Astrocyte of the cerebellum (primary cell): Measurements from ENCODE around the gene SRD5A2.
A peak's percentile ranks its signal among the peaks of the same experiment; 100 is the strongest.

Source experiments
- DNase-seq: peaks from one replicate; pipeline ENCODE4 v3.0.0-alpha.2; 2011; ENCODE audit warnings: low read depth
- H3K4me3 ChIP-seq: 2 replicates; pipeline ENCODE4 v1.5.1; 2011; ENCODE audit warnings: mild to moderate bottlenecking, low read depth, low read length, moderate library complexity
- CTCF ChIP-seq: IDR thresholded peaks from 2 replicates; pipeline ENCODE4 v1.5.1; 2012; ENCODE audit warnings: low read length, low read depth, moderate library complexity, mild to moderate bottlenecking; ENCODE audit errors: missing control alignments
- in situ Hi-C: cut with HindIII; loops from 2 replicates; pipeline ENCODE4 v1.10.0; 2017; ENCODE audit warnings: low sequenced_read_pairs

SRD5A2 gene

GRCh38 chr2:31528823-31529222, 51.9 kb downstream of the SRD5A2 start:
- no peak for DNase-seq
- in situ Hi-C loops, result no loop called here
- no peak overlapping the region for H3K4me3 ChIP-seq
- TF ChIP-seq CTCF, result no peak

DNA sequence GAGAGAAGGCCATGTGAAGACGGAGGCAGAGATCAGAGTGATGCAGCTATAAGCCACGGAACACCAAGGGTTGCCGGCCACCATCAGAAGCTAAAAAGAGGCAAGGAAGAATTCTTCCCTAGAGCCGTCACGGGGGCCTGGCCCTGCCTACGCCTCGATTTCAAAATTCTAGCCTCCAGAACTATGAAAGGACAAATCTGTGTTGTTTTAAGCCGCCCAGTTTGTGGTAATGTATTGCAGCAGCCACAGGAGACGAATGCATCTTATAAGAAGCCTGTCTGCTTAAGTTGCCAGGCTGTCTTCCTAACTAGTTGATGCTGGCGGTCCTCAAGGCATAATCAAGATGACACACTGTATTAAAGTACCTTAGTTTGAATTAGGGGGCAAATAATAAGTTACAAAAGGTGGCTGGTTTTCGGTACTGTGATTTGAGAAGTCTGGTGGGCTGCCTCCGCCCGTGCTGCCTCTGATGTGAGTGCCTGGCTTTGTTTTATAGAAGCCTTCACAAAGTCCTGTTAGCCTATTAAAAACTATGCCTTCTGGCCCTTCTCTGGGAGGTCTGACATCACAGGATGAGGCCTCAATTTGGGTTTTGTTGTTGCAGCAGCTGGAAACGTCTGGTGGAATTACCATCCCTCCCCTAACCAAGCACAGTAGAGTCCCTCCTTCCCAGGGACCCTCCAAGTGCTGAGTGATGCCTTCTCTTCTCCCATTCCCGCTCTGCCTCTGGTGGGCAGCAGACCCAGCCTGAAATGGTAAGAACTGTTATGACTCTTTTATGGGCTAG, 53.6 kb downstream of the SRD5A2 start:
- no peak overlapping the region for H3K4me3 ChIP-seq
- no peak for TF ChIP-seq CTCF
- no peak for DNase-seq
- in situ Hi-C loops, result no loop called here

DNA sequence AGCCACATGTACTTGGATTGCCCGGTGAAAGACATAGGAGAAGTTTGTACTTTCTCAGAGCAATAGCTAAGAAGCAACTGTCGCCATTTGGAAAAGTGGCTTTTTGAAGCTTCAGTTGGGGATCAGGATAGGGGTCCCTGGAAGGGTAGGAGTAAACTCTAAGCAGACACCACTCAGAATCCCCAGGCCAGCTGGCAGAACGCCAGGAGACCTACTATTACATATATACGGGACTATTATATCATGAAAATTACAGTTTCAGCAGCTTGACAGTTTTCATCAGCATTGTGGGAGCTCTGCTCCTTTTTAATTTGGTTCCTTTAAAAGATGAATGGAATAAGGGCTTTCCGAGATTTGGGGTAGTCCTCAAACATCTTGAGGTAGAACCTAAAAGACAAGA, 54.9 kb downstream of the SRD5A2 start:
- DNase-seq, result no peak
- no peak for TF ChIP-seq CTCF
- no peak overlapping the region for H3K4me3 ChIP-seq
- in situ Hi-C loops, result no loop called here

DNA sequence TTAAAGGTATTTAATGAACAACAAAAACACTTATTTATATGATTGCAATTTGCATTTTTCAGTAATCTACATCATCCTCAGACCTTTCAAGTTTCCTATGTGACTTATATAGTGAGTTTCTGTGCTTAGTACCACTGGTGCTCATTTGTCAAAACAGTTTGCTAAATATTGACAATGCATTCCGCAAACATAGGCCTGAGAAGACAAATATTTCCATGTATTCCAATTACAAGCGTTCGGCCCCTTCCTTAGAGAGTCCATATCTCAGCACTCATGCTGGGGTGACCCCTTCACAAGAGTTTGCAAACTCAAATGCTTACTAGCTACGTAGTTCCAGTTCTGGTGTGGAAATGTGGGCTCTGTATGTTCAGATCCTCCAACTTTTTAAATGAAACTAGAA, 56.1 kb downstream of the SRD5A2 start:
- TF ChIP-seq CTCF, result no peak

GRCh38 chr2:31523871-31524492, 56.8 kb downstream of the SRD5A2 start:
- no peak overlapping the region for H3K4me3 ChIP-seq
- peak; percentile 70 for TF ChIP-seq CTCF
- in situ Hi-C loops, result no loop called here
- peak; percentile 32 for DNase-seq

More for the DNA sequence above, 56.1 kb downstream of the SRD5A2 start:
- in situ Hi-C loops, result no loop called here
- no peak overlapping the region for H3K4me3 ChIP-seq
- DNase-seq, result no peak

GRCh38 chr2:31522786-31523185, 58.0 kb downstream of the SRD5A2 start:
- no peak for TF ChIP-seq CTCF
- no peak overlapping the region for H3K4me3 ChIP-seq
- DNase-seq, result peak; percentile 15
- in situ Hi-C loops, result no loop called here
